Cardiac septum (tissue), 1 donor: ENCODE measurements around the gene SPG7. TPM values are rescaled to one million over a fixed set of nuclear protein-coding genes. Genes with fewer than 3 reads are reported as not detected.

Experiments used
- DNase-seq: peaks from one replicate; pipeline ENCODE4 v3.0.0-alpha.2; 2020; ENCODE audit warnings: low spot score
- intact Hi-C: fragments of 100-400 bp; cut with DNase I; formaldehyde crosslinking; loops from one replicate; pipeline ENCODE4 v1.14.0; 2022
- total RNA-seq: library from RNA; stranded (reverse); fragmentation: NEBNext Ultra II Directional; extraction: Animal tissue kit (Norgen Biotek cat#: 25700); gene quantifications from one replicate; pipeline ENCODE4 v1.2.1, GENCODE V29; 2021
- donor health status: DM: no; HTN: no; CAD: no.

The SPG7 gene
- total RNA-seq, 1 donor from 2014 or later, result 89.5 TPM

- intact Hi-C loops, result no loop called here
- DNase-seq, result no peak
These were observed 63.4 kb downstream of the SPG7 start for GRCh38 chr16:89571636-89572035.

GRCh38 chr16:89572073-89572484, 63.9 kb downstream of the SPG7 start:
- DNase-seq, result no peak
- intact Hi-C loops, result no loop called here

- intact Hi-C loops, result no loop called here
- DNase-seq, result no peak
These were observed 64.4 kb downstream of the SPG7 start for GRCh38 chr16:89572485-89573205.

- no peak for DNase-seq
- intact Hi-C loops, result no loop called here
These were observed 65.8 kb downstream of the SPG7 start for GRCh38 chr16:89573826-89574680.

GRCh38 chr16:89574681-89575246, 66.6 kb downstream of the SPG7 start:
- DNase-seq, result no peak
- intact Hi-C loops, result no loop called here

GRCh38 chr16:89575247-89576152, 67.3 kb downstream of the SPG7 start, which contains the start of gene CPNE7:
Gene CPNE7, plus strand, starts transcription at chr16:89575758. Its CDS starts 140 bp downstream, at chr16:89575898.
- no peak for DNase-seq
- intact Hi-C loops, result no loop called here

- no peak for DNase-seq
- intact Hi-C loops, result no loop called here
These were observed 68.2 kb downstream of the SPG7 start for GRCh38 chr16:89576153-89577054.

- intact Hi-C loops, result no loop called here
- DNase-seq, result no peak
These were observed 69.0 kb downstream of the SPG7 start for GRCh38 chr16:89577055-89577759.

GRCh38 chr16:89579351-89579750, 71.1 kb downstream of the SPG7 start:
- intact Hi-C loops, result no loop called here
- DNase-seq, result no peak

- DNase-seq, result no peak
- intact Hi-C loops, result no loop called here
These were observed 73.0 kb downstream of the SPG7 start for GRCh38 chr16:89581045-89581695.

- intact Hi-C loops, result no loop called here
These were observed 73.8 kb downstream of the SPG7 start for GRCh38 chr16:89581861-89582563.

GRCh38 chr16:89582614-89583196, 74.5 kb downstream of the SPG7 start:
- no peak for DNase-seq
- intact Hi-C loops, result no loop called here

More at GRCh38 chr16:89581861-89582563, 73.8 kb downstream of the SPG7 start:
- no peak for DNase-seq

GRCh38 chr16:89583197-89583894, 75.1 kb downstream of the SPG7 start:
- intact Hi-C loops, result no loop called here
- no peak for DNase-seq

- no peak for DNase-seq
- intact Hi-C loops, result no loop called here
These were observed 75.9 kb downstream of the SPG7 start for GRCh38 chr16:89583895-89584644.
